ENCODE data around the gene ERMAP. TPM values are rescaled to one million over a fixed set of nuclear protein-coding genes. Genes with fewer than 3 reads are reported as not detected.

The ERMAP gene
- total and polyA plus RNA-seq, 9 of the 15 experiments (the other 6 are each of a cell fraction or from before 2014, with no cell fraction given) = 8.0 to 31.4 (median 22.5) TPM

DNA sequence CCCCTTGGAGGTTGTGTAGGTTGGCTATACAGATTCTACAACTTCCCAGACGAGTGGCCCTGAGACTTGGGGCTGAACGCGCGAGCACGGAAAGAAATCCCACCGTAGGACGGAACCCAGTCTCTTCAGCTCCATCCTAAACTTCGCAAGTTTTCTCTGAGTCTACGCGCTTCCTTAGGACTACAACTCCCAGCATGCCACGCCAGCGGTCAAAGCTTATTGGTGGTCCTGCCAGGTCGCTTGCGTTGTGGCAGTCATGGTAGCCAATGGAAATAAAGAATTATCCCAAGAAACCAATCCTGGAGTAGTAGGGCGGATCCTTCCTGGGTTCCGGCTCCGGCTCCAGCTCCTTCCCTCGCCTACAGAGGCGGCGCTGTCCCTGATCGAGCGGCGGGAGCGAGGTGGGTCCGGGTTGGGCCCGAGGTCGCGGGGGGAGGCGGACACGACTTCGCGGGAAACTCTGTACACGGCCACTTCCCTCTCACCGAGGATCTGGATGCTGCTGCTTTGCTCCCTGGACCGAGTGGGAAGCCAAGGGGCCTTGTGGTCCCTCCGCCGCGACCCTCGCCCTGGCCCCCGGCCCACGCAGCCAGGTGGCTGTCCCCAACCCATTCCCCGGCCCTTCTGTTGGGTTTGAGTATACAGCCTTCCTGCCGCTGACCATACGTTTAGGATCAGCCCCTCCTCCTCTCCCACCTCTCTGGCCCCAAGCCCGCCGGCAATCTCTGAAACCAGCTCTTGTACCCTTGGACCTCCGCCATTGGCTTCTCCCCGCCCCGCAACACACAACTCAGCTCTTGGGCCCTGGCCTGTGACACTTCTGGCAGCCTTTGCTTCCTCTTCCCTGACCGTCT is 29.6 kb downstream of the ERMAP start, which contains the start of gene ZNF691 (continued):
- TF ChIP-seq, protein P1, sequence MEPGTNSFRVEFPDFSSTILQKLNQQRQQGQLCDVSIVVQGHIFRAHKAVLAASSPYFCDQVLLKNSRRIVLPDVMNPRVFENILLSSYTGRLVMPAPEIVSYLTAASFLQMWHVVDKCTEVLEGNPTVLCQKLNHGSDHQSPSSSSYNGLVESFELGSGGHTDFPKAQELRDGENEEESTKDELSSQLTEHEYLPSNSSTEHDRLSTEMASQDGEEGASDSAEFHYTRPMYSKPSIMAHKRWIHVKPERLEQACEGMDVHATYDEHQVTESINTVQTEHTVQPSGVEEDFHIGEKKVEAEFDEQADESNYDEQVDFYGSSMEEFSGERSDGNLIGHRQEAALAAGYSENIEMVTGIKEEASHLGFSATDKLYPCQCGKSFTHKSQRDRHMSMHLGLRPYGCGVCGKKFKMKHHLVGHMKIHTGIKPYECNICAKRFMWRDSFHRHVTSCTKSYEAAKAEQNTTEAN (CRISPR knock-in tag; IDR thresholded peaks at IDR 0.05) = peak; percentile 40
- TF ChIP-seq MBD2 (IDR thresholded peaks at IDR 0.05; ENCODE audit: borderline replicate concordance, low read depth) = peak; percentile 100
- 0 out of 2 replicates have a peak, but pooled peaks have one; percentile 69 for TF ChIP-seq HDAC8 (tag; IDR thresholded peaks at IDR 0.05)
- peak; percentile 61; the same call in 1 of the 2 replicates for TF ChIP-seq ARID1B (IDR thresholded peaks at IDR 0.05)
- TF ChIP-seq, protein P2, sequence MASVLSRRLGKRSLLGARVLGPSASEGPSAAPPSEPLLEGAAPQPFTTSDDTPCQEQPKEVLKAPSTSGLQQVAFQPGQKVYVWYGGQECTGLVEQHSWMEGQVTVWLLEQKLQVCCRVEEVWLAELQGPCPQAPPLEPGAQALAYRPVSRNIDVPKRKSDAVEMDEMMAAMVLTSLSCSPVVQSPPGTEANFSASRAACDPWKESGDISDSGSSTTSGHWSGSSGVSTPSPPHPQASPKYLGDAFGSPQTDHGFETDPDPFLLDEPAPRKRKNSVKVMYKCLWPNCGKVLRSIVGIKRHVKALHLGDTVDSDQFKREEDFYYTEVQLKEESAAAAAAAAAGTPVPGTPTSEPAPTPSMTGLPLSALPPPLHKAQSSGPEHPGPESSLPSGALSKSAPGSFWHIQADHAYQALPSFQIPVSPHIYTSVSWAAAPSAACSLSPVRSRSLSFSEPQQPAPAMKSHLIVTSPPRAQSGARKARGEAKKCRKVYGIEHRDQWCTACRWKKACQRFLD (CRISPR knock-in tag; IDR thresholded peaks at IDR 0.05) = no peak
- TF ChIP-seq, protein P3, sequence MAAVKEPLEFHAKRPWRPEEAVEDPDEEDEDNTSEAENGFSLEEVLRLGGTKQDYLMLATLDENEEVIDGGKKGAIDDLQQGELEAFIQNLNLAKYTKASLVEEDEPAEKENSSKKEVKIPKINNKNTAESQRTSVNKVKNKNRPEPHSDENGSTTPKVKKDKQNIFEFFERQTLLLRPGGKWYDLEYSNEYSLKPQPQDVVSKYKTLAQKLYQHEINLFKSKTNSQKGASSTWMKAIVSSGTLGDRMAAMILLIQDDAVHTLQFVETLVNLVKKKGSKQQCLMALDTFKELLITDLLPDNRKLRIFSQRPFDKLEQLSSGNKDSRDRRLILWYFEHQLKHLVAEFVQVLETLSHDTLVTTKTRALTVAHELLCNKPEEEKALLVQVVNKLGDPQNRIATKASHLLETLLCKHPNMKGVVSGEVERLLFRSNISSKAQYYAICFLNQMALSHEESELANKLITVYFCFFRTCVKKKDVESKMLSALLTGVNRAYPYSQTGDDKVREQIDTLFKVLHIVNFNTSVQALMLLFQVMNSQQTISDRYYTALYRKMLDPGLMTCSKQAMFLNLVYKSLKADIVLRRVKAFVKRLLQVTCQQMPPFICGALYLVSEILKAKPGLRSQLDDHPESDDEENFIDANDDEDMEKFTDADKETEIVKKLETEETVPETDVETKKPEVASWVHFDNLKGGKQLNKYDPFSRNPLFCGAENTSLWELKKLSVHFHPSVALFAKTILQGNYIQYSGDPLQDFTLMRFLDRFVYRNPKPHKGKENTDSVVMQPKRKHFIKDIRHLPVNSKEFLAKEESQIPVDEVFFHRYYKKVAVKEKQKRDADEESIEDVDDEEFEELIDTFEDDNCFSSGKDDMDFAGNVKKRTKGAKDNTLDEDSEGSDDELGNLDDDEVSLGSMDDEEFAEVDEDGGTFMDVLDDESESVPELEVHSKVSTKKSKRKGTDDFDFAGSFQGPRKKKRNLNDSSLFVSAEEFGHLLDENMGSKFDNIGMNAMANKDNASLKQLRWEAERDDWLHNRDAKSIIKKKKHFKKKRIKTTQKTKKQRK (IDR thresholded peaks at IDR 0.05; ENCODE audit: borderline replicate concordance, low read depth, low read length) = peak; percentile 90
- TF ChIP-seq ZNF263 (CRISPR knock-in tag; IDR thresholded peaks at IDR 0.05; ENCODE audit: borderline replicate concordance) = peak; percentile 69; the same call in 1 of the 2 replicates
- peak; percentile 53 for TF ChIP-seq SAP30 (IDR thresholded peaks at IDR 0.05; ENCODE audit: borderline replicate concordance, insufficient read depth, low read depth, low read length, poor library complexity, severe bottlenecking)
- peak; percentile 98 for TF ChIP-seq RBM25 (IDR thresholded peaks at IDR 0.05; ENCODE audit: low read depth, low read length, severe bottlenecking)
- TF ChIP-seq ZNF143 (CRISPR knock-in tag; IDR thresholded peaks at IDR 0.05) = peak; percentile 99
- 0 out of 4 replicates have a peak, but pooled peaks of 1 of the 2 experiments have one; percentile 15 for TF ChIP-seq CSDE1 (IDR thresholded peaks at IDR 0.05)

Measured in K562 (cell line).